Measurements from ENCODE around the gene HDAC4.

- no peak for TF ChIP-seq CTCF (IDR thresholded peaks at IDR 0.05)
- no peak for TF ChIP-seq POLR2A (IDR thresholded peaks at IDR 0.05)
These were observed 88.7 kb downstream of the HDAC4 start for GRCh38 chr2:239312081-239312511.
